ENCODE measurements around the gene THBS2.

Gene THBS2

DNA sequence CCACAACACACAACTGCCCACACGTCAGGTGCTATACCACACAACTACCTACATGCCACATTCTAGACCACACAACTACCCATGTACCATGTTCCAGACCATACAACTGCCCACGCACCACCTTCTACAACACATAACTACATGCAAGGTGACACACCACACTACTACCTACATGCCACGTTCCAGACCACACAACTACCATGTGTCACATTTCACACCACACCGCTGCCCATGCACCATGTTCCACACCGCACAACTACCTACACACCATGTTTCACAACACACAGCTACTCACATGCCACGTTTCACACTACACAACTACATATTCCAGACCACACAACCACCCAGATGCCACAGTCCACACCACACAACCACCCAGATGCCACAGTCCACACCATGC is 19.8 kb downstream of the THBS2 start:
- TF ChIP-seq, protein P1, sequence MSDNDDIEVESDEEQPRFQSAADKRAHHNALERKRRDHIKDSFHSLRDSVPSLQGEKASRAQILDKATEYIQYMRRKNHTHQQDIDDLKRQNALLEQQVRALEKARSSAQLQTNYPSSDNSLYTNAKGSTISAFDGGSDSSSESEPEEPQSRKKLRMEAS (IDR thresholded peaks at IDR 0.05; ENCODE audit: low read depth, low read length): no peak
- TF ChIP-seq MYC (IDR thresholded peaks at IDR 0.05; ENCODE audit: low read depth, low read length) (no peak), POLR2A (IDR thresholded peaks at IDR 0.05; ENCODE audit: extremely low read depth, insufficient read length) (no peak)
- TF ChIP-seq, protein P2, sequence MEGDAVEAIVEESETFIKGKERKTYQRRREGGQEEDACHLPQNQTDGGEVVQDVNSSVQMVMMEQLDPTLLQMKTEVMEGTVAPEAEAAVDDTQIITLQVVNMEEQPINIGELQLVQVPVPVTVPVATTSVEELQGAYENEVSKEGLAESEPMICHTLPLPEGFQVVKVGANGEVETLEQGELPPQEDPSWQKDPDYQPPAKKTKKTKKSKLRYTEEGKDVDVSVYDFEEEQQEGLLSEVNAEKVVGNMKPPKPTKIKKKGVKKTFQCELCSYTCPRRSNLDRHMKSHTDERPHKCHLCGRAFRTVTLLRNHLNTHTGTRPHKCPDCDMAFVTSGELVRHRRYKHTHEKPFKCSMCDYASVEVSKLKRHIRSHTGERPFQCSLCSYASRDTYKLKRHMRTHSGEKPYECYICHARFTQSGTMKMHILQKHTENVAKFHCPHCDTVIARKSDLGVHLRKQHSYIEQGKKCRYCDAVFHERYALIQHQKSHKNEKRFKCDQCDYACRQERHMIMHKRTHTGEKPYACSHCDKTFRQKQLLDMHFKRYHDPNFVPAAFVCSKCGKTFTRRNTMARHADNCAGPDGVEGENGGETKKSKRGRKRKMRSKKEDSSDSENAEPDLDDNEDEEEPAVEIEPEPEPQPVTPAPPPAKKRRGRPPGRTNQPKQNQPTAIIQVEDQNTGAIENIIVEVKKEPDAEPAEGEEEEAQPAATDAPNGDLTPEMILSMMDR (IDR thresholded peaks at IDR 0.05; ENCODE audit: low read depth, low read length): no peak
- no peak for DNase-seq (ENCODE audit: low read depth)
- no peak overlapping the region for H3K4me3 ChIP-seq (ENCODE audit: low read depth, low read length)

DNA sequence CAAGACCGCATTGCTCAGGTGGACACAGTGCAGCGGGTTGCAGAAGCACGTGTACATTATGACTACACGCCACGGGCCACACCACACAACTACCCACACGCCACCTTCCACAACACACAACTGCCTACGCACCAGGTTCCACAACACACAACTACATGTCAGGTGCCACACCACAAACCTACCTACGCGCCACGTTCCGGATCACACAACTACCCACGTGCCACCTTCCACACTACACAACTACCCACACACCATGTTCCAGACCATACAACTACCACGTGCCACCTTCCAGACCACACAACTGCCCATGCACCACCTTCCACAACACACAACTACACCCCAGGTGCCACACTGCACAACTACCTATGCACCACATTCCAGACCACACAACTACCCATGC is 20.5 kb downstream of the THBS2 start:
- no peak overlapping the region for H3K4me3 ChIP-seq (ENCODE audit: low read depth, low read length)
- DNase-seq (ENCODE audit: low read depth): no peak
- TF ChIP-seq POLR2A (IDR thresholded peaks at IDR 0.05; ENCODE audit: extremely low read depth, insufficient read length): no peak
- TF ChIP-seq, protein P2 (IDR thresholded peaks at IDR 0.05; ENCODE audit: low read depth, low read length): no peak
- TF ChIP-seq, protein P1 (IDR thresholded peaks at IDR 0.05; ENCODE audit: low read depth, low read length): no peak
- TF ChIP-seq MYC (IDR thresholded peaks at IDR 0.05; ENCODE audit: low read depth, low read length): no peak

DNA sequence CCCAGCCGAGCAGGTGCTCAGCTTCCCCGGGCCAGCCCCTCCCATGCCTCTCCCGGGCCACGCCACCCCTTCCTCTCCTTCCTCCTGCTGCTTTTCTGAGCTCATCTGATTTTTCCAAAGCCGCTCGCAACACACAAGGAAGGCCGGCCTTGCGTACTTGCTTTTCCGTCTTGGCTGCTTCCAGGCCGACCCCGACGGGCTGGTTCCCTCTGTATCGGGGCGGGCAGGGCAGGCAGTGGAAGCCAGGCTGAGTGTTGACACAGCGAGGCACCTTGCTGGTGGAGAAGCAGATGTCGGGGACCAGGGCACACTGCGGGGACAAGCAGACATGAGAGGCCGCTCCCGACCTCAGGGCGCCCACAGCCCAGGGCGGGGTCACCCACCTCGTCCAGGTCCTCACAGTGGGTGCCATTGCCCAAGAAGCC is 21.1 kb downstream of the THBS2 start:
- DNase-seq (ENCODE audit: low read depth): no peak
- no peak for TF ChIP-seq POLR2A (IDR thresholded peaks at IDR 0.05; ENCODE audit: extremely low read depth, insufficient read length)
- TF ChIP-seq, protein P1 (IDR thresholded peaks at IDR 0.05; ENCODE audit: low read depth, low read length): no peak
- H3K4me3 ChIP-seq (ENCODE audit: low read depth, low read length): no peak overlapping the region

DNA sequence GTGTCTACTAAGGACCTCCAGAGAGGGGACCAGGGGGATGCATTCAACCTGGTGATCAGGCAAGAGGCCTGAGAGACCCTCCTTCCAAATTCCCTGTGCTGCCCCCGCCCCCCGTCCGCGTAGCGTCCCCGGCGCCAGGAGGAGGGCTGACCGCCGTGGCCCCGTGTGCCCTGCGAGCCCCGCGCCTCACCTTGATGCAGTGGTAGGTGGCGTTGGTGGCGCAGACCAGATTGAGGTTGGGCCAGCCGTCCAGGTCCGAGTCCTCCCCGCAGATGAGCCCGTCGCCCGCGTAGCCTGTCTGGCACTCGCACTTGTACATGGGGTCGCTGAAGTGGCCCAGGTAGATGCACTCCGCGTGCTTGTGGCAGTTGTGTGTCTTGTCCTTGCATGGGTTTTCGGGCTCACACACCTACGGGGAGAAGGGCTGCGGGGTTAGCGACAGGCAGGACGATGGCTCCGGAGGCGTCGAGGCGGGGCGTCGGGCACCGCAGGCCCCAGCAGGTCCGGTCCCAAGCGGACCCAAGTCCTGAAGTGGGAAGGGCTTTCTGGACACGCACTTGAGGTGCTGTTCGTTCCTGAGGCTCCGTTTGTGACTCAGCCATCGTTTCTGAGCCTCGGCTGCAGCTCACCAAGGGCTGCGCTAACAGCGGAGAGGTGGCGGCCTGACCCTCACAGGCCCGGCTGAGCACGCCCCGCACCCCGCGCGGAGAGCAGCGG is 21.7 kb downstream of the THBS2 start:
- no peak overlapping the region for H3K4me3 ChIP-seq (ENCODE audit: low read depth, low read length)
- TF ChIP-seq MYC (IDR thresholded peaks at IDR 0.05; ENCODE audit: low read depth, low read length): no peak
- no peak for TF ChIP-seq POLR2A (IDR thresholded peaks at IDR 0.05; ENCODE audit: extremely low read depth, insufficient read length)
- TF ChIP-seq, protein P2 (IDR thresholded peaks at IDR 0.05; ENCODE audit: low read depth, low read length): no peak
- TF ChIP-seq, protein P1 (IDR thresholded peaks at IDR 0.05; ENCODE audit: low read depth, low read length): no peak
- DNase-seq (ENCODE audit: low read depth): no peak

DNA sequence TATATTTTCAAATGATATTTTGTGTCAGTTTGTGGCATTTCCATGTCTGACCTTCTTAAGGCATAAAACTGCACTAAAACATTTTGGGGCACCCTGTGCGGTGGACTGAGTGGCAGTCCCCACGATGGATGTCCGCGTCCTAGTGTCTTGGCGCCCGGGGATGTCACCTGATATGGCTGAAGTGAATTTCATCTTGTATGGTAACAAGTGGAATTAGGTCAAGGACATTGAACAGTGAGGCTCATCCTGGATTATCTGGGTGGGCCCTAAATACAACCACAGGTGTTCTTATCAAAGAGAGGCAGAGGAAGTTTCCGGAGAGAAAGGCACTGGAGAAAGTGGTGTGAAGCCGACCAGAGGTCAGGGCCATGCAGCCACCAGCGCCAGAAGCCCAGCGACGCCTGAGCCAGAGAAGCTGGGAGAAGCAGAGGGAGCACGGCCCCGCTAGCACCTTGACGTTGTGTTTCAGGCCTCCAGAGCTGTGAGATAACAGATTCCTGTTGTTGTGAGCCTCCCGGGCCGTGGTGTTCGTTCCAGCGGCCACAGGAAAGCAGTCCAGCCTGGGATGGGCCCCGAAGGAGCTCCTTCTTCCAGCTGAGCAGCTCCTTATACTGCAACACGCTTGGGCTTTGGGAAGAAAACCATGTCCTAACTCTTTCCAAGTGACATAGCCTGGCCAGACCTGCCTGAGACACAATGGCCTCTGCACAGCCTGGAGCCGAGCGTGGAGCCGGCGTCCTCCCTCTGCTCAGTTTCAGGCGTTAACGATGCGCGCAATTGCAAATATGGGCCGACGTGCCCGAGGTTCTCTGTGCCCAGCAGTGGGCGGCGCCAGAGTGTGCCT is 22.5 kb downstream of the THBS2 start:
- no peak overlapping the region for H3K4me3 ChIP-seq (ENCODE audit: low read depth, low read length)
- no peak for DNase-seq (ENCODE audit: low read depth)
- TF ChIP-seq, protein P2 (IDR thresholded peaks at IDR 0.05; ENCODE audit: low read depth, low read length): no peak
- TF ChIP-seq MYC (IDR thresholded peaks at IDR 0.05; ENCODE audit: low read depth, low read length) (no peak), POLR2A (IDR thresholded peaks at IDR 0.05; ENCODE audit: extremely low read depth, insufficient read length) (no peak)
- TF ChIP-seq, protein P1 (IDR thresholded peaks at IDR 0.05; ENCODE audit: low read depth, low read length): no peak

DNA sequence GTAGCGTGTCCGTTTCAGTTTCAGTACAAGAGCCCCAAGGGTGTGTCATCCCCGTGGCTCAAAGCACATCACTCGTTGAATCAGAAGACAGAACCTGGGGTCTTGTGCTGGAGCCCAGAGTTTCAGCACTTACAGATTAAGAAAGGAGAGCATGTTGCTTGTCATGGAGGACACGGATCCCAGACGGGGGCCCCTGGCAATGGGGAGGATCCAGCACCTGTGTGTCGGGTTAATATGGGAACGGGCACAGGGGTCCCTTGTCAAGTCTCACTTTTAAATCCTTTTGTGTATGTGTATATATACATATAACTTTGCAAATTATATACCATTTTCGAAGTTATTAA is 23.4 kb downstream of the THBS2 start:
- no peak overlapping the region for H3K4me3 ChIP-seq (ENCODE audit: low read depth, low read length)
- no peak for DNase-seq (ENCODE audit: low read depth)
- TF ChIP-seq POLR2A (IDR thresholded peaks at IDR 0.05; ENCODE audit: extremely low read depth, insufficient read length) (no peak), MYC (IDR thresholded peaks at IDR 0.05; ENCODE audit: low read depth, low read length) (no peak)
- TF ChIP-seq, protein P1 (IDR thresholded peaks at IDR 0.05; ENCODE audit: low read depth, low read length): no peak
- TF ChIP-seq, protein P2 (IDR thresholded peaks at IDR 0.05; ENCODE audit: low read depth, low read length): no peak

All from NB4 (cell line).